Measurements from ENCODE around the gene CSTA. TPM values are rescaled to one million over a fixed set of nuclear protein-coding genes. Genes with fewer than 3 reads are reported as not detected.

The CSTA gene, protein sequence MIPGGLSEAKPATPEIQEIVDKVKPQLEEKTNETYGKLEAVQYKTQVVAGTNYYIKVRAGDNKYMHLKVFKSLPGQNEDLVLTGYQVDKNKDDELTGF
- not detected for total RNA-seq

DNA sequence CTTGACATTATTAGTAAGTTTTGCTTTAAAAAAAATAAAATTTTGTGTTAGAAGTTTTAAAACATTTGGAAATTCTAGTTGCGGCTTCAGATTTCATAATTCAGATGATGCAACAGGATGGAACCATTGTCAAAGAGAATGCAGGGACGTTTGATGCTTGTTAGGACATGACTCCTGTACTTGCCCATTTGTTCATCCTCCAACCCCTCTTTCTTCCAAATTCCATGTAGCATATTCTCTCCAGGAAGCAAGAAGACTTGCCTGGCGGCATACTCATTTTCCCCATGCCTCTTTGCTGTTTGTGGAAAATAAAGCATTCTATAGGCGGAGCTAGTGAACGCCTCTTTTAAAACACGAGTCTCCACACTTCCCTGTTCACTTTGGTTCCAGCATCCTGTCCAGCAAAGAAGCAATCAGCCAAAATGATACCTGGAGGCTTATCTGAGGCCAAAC is at the start of gene CSTA:
Gene CSTA (plus strand): TSS at position 378 of the 453 bp plus-strand sequence. CDS start 45 bp downstream, at position 423.
- Mint-ChIP-seq H3K36me3 (ENCODE audit: low read depth) (no peaks in the 10 kb centered on the region), H3K4me1 (ENCODE audit: low read depth) (peaks cover 22% of the 10 kb centered on the region), H3K27ac (no peak within 1 kb of the TSS), H3K9me3 (peaks cover 3% of the 10 kb centered on the region), H3K27me3 (ENCODE audit: low read depth) (no peaks in the 10 kb centered on the region), H3K4me3 (no peak within 1 kb of the TSS)
- CTCF ChIA-PET, result no interaction called here
- intact Hi-C loops (cut with micrococcal nuclease), result no loop called here
- DNase-seq, result no peak

DNA sequence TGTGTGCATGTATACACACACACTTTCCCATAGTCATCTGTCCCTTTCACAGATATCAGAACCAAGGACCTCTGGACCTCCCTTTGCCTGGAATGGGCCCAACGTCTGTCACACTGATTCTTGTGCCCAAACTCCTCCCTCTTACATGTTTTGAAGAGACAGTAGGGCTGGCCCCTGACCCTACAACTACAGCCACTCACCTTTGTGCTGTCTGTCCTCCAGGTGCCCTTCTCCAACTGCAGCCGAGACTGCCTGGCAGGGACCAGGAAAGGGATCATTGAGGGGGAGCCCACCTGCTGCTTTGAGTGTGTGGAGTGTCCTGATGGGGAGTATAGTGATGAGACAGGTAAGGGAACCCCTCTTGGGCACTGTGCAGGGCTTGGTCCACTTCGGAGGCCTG is 43.2 kb upstream of the CSTA start:
- Mint-ChIP-seq H3K4me3 (no peak overlapping the region), H3K36me3 (ENCODE audit: low read depth) (no peaks in the 10 kb centered on the region), H3K9me3 (no peaks in the 10 kb centered on the region), H3K4me1 (ENCODE audit: low read depth) (no peaks in the 10 kb centered on the region), H3K27me3 (ENCODE audit: low read depth) (no peaks in the 10 kb centered on the region), H3K27ac (no peak overlapping the region)
- intact Hi-C loops (cut with micrococcal nuclease), result no loop called here
- DNase-seq, result no peak
- CTCF ChIA-PET, result interaction anchor here (0.6 kb wide), 1 partner anchor 73 kb away, joined by 3 read pairs; no protein-coding TSS in a partner anchor

DNA sequence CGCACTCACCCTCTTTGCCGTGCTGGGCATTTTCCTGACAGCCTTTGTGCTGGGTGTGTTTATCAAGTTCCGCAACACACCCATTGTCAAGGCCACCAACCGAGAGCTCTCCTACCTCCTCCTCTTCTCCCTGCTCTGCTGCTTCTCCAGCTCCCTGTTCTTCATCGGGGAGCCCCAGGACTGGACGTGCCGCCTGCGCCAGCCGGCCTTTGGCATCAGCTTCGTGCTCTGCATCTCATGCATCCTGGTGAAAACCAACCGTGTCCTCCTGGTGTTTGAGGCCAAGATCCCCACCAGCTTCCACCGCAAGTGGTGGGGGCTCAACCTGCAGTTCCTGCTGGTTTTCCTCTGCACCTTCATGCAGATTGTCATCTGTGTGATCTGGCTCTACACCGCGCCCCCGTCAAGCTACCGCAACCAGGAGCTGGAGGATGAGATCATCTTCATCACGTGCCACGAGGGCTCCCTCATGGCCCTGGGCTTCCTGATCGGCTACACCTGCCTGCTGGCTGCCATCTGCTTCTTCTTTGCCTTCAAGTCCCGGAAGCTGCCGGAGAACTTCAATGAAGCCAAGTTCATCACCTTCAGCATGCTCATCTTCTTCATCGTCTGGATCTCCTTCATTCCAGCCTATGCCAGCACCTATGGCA is 41.1 kb upstream of the CSTA start:
- Mint-ChIP-seq H3K4me1 (ENCODE audit: low read depth) (no peaks in the 10 kb centered on the region), H3K27ac (no peak overlapping the region), H3K9me3 (no peaks in the 10 kb centered on the region), H3K36me3 (ENCODE audit: low read depth) (no peaks in the 10 kb centered on the region), H3K27me3 (ENCODE audit: low read depth) (no peaks in the 10 kb centered on the region), H3K4me3 (no peak overlapping the region)
- CTCF ChIA-PET, result no interaction called here
- DNase-seq, result no peak
- intact Hi-C loops (cut with micrococcal nuclease), result no loop called here

DNA sequence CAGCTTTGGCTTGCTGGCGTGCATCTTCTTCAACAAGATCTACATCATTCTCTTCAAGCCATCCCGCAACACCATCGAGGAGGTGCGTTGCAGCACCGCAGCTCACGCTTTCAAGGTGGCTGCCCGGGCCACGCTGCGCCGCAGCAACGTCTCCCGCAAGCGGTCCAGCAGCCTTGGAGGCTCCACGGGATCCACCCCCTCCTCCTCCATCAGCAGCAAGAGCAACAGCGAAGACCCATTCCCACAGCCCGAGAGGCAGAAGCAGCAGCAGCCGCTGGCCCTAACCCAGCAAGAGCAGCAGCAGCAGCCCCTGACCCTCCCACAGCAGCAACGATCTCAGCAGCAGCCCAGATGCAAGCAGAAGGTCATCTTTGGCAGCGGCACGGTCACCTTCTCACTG is 40.6 kb upstream of the CSTA start:
- no peaks in the 10 kb centered on the region for H3K4me1 Mint-ChIP-seq (ENCODE audit: low read depth)
- no peak overlapping the region for H3K4me3 Mint-ChIP-seq
- H3K27ac Mint-ChIP-seq, result no peak overlapping the region
- no peak for DNase-seq
- intact Hi-C loops (cut with micrococcal nuclease), result no loop called here
- CTCF ChIA-PET, result no interaction called here
- H3K27me3 Mint-ChIP-seq (ENCODE audit: low read depth), result no peaks in the 10 kb centered on the region
- no peaks in the 10 kb centered on the region for H3K9me3 Mint-ChIP-seq
- no peaks in the 10 kb centered on the region for H3K36me3 Mint-ChIP-seq (ENCODE audit: low read depth)

DNA sequence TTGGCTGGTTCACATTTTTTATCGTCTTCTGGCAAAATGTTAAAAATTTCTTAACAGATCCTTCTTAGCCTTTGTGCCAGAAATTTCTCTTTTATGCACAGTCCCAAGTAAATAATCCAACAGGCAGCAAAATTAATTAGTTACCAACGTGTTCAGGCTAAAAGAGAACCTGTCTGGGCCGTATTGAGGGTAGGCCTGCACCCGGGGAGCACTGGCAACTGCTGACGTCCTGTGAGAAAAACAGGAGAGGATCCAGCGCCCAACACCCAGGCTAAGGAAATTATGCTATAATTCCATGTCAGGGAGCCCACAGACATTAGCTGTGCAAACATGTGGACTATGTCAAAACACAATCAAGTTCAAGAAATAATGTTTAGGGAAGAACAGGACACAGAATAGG is 30.7 kb upstream of the CSTA start:
- H3K27ac Mint-ChIP-seq, result no peak overlapping the region
- no peaks in the 10 kb centered on the region for H3K27me3 Mint-ChIP-seq (ENCODE audit: low read depth)
- CTCF ChIA-PET, result interaction anchor here (0.7 kb wide), 1 partner anchor 215 kb away, joined by 3 read pairs; no protein-coding TSS in a partner anchor
- DNase-seq, result no peak
- no peaks in the 10 kb centered on the region for H3K36me3 Mint-ChIP-seq (ENCODE audit: low read depth)
- H3K4me1 Mint-ChIP-seq (ENCODE audit: low read depth), result peaks cover 15% of the 10 kb centered on the region
- intact Hi-C loops (cut with micrococcal nuclease), result no loop called here
- no peak overlapping the region for H3K4me3 Mint-ChIP-seq
- H3K9me3 Mint-ChIP-seq, result no peaks in the 10 kb centered on the region

DNA sequence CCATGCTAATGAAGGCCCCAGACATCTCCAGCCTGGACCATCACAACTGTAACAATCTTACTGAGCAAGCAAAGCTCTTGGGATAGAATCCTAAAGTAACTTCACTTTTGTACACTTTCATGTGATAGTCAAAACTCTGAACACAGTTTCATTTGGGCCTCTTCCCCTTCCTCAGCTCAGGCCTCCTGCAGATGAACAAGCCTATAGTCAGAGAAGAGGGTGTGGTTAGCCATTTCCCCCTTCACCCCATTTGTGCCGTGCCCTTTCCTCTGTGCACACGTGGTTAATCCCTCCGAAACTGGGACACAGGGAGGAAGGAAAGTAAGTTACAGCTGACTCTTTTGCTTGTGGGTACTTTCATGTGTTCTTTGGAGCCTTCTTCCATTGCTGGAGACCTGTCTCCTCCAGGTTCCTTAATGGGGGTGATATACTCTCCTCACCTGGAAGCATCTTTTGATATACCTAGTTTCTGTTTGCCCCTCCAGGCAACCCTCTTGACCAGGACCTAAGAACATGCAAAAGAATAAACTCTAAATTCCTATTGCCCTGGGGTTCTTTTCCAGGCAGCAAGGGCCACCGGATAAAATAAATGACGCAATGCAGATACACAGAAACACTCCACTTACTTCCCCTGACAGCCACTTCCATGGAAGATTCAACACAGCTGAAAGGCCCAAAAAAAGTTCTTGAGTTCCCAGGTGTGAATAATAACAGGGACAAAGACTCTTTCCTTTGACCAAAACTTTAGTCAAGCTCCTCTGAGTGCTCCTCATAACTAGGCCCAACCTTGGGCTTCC is 29.6 kb upstream of the CSTA start:
- DNase-seq, result peak; percentile 17
- Mint-ChIP-seq H3K36me3 (ENCODE audit: low read depth) (no peaks in the 10 kb centered on the region), H3K4me1 (ENCODE audit: low read depth) (peaks cover 16% of the 10 kb centered on the region), H3K27ac (no peak overlapping the region), H3K9me3 (no peaks in the 10 kb centered on the region), H3K27me3 (ENCODE audit: low read depth) (no peaks in the 10 kb centered on the region), H3K4me3 (no peak overlapping the region)
- CTCF ChIA-PET, result interaction anchor here (0.8 kb wide), 1 partner anchor 37 kb away, joined by 3 read pairs; no protein-coding TSS in a partner anchor
- intact Hi-C loops (cut with micrococcal nuclease), result no loop called here

DNA sequence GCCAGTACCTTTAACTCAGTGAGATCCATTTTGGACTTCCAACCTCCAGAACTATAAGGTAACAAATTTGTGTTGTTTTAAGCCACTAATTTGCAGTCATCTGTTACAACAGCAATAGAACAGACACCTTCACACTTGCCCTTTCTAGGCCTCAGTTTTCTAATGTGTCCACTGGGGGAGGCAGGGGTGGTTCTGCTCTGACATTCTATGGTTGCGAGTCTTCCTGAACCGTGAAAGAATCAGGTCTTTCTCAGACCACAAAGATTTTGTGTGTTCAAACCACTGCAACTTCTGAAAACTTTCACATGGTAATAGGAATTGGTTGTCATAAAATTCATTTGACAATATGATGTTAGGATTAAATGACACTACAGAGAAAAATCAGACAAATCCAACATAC is 26.8 kb upstream of the CSTA start:
- Mint-ChIP-seq H3K4me1 (ENCODE audit: low read depth) (peaks cover 16% of the 10 kb centered on the region), H3K27ac (no peak overlapping the region), H3K36me3 (ENCODE audit: low read depth) (no peaks in the 10 kb centered on the region), H3K4me3 (no peak overlapping the region), H3K27me3 (ENCODE audit: low read depth) (no peaks in the 10 kb centered on the region), H3K9me3 (no peaks in the 10 kb centered on the region)
- intact Hi-C loops (cut with micrococcal nuclease), result no loop called here
- DNase-seq, result peak; percentile 26
- CTCF ChIA-PET, result interaction anchor here (0.6 kb wide), 1 partner anchor 1021 kb away, joined by 5 read pairs; no protein-coding TSS in a partner anchor

DNA sequence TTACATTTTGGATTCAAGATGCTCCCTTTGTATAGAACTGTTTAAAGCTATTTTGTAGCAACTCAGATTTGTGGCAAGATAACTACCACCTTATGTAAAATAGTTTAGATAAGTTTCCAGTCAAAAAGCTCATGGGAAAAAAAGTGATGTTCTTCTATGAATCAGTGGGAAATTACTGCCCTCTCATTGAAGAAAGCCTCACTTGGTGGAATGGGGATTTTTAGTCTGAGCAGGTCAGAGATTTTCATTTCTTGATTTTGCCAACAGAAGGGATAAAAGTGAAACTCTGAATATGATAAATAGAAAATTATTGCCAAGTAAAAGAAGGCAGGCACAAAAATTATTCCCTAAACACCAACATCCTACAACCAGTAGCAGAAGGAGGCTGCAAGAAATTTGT is 25.8 kb upstream of the CSTA start:
- no peaks in the 10 kb centered on the region for H3K9me3 Mint-ChIP-seq
- CTCF ChIA-PET, result interaction anchor here (0.6 to 3.6 kb wide), 9 partner anchors 13 to 752 kb away, joined by 3 to 31 read pairs (median 3); no protein-coding TSS in a partner anchor
- peaks cover 16% of the 10 kb centered on the region for H3K4me1 Mint-ChIP-seq (ENCODE audit: low read depth)
- H3K36me3 Mint-ChIP-seq (ENCODE audit: low read depth), result no peaks in the 10 kb centered on the region
- peaks cover 1% of the 10 kb centered on the region for H3K27me3 Mint-ChIP-seq (ENCODE audit: low read depth)
- intact Hi-C loops (cut with micrococcal nuclease), result loop anchor here (1.0 kb wide), 2 partner anchors 41 to 153 kb away; no protein-coding TSS in a partner anchor
- H3K27ac Mint-ChIP-seq, result peak overlapping the region; percentile 22
- DNase-seq, result no peak
- no peak overlapping the region for H3K4me3 Mint-ChIP-seq

DNA sequence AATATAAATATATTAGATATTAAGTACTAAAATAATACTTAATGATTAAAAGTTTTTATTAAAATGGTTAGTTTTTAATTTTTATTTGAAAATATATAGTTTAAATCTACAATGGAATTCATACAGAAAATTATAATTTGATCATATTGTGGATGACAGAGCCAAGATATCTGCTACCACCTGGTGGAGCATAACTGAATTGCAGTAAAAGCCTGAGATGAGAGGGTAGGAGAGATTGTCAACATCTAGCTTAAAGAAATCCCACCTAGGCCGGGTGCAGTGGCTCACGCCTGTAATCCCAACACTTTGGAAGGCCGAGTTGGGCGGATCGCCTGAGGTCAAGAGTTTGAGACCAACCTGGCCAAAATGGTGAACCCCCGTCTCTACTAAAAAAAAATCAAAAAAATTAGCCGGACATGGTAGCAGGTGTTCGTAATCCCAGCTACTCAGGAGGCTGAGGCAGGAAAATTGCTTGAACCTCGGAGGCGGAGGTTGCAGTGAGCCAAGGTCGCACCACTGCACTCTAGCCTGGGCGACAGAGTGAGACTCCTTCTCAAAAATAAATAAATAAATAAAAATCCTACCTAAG is 25.1 kb upstream of the CSTA start:
- Mint-ChIP-seq H3K9me3 (no peaks in the 10 kb centered on the region), H3K36me3 (ENCODE audit: low read depth) (no peaks in the 10 kb centered on the region), H3K27me3 (ENCODE audit: low read depth) (peaks cover 1% of the 10 kb centered on the region), H3K27ac (no peak overlapping the region), H3K4me3 (no peak overlapping the region), H3K4me1 (ENCODE audit: low read depth) (peaks cover 16% of the 10 kb centered on the region)
- DNase-seq, result peak; percentile 64
- intact Hi-C loops (cut with micrococcal nuclease), result loop anchor here (1.0 to 10.0 kb wide), 6 partner anchors 42 to 754 kb away; no protein-coding TSS in a partner anchor
- CTCF ChIA-PET, result interaction anchor here (0.6 to 3.6 kb wide), 8 partner anchors 23 to 753 kb away, joined by 3 to 31 read pairs (median 3); no protein-coding TSS in a partner anchor

DNA sequence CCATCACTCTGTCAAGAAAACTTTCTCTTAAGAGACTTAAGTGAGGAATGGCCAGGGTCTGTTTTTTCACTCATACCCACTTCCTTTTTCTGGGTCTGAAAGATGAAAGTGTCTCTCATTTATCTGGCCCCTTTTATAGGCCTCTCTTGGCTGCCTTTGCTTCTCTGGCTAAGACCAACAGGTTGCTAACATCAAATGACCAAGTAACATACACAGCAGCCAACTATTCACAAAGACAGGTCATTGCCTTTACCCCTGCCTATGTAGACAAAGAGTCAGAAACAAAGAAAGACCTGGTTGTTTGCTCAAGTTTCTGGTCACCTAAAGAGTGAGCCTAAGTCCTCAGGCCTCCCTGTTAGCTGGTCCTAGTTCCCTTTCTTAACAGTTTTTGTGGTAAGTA is 24.0 kb upstream of the CSTA start:
- H3K27me3 Mint-ChIP-seq (ENCODE audit: low read depth), result peaks cover 1% of the 10 kb centered on the region
- CTCF ChIA-PET, result interaction anchor here (0.6 to 3.6 kb wide), 6 partner anchors 9 to 754 kb away, joined by 3 to 31 read pairs (median 3); no protein-coding TSS in a partner anchor
- no peak for DNase-seq
- H3K36me3 Mint-ChIP-seq (ENCODE audit: low read depth), result no peaks in the 10 kb centered on the region
- no peaks in the 10 kb centered on the region for H3K9me3 Mint-ChIP-seq
- peaks cover 16% of the 10 kb centered on the region for H3K4me1 Mint-ChIP-seq (ENCODE audit: low read depth)
- no peak overlapping the region for H3K27ac Mint-ChIP-seq
- intact Hi-C loops (cut with micrococcal nuclease), result loop anchor here (10.0 kb wide), 1 partner anchor 374 kb away; no protein-coding TSS in a partner anchor
- no peak overlapping the region for H3K4me3 Mint-ChIP-seq

DNA sequence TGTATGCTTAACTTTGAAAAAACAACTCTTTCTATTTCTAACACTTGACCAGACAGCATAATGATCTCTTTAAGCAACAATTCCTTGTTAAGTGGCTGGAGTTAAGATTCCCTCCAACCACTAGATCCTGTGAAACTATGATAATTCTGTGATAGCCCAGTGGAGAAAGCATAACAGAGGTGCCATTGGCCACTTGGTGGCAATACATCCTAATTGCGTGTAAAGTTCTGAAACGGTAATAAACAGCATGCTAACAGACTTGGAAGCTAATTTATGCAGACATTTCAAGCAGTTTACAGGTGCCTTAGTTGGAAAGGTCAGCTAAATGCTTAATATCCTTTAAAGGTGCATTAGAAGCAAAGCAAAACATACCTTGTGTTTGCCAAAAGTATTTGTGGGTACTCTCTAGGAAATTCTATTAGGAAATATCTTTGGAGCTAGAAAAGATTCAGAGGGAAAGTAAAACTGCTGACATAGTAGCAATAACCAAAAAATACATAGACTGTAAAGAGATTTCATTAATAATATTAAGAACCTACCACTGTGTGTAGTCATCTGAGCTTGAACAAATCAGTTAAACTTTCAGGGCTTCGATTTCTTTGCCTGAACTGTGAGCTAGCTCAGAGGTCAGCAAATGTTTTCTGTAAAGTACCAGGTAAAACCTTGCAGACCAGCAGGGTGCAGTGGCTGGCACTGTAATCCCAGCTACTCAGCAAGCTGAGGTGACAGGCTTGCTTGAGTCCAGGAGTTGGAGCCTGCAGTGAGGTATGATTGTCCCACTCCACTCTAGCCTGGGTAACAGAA is 19.0 kb upstream of the CSTA start:
- Mint-ChIP-seq H3K4me1 (ENCODE audit: low read depth) (no peaks in the 10 kb centered on the region), H3K9me3 (no peaks in the 10 kb centered on the region), H3K4me3 (no peak overlapping the region), H3K36me3 (ENCODE audit: low read depth) (no peaks in the 10 kb centered on the region), H3K27me3 (ENCODE audit: low read depth) (peaks cover 1% of the 10 kb centered on the region), H3K27ac (no peak overlapping the region)
- CTCF ChIA-PET, result interaction anchor here (0.6 to 2.7 kb wide), 14 partner anchors 14 to 756 kb away, joined by 3 to 15 read pairs (median 4); partner anchors contain the start of gene MIX23
- intact Hi-C loops (cut with micrococcal nuclease), result loop anchor here (1.0 to 10.0 kb wide), 3 partner anchors 50 to 369 kb away; partner anchors contain the start of gene FAM162A
- DNase-seq, result peak; percentile 32
